Loucy (cell line): Measurements from ENCODE around the gene DTNB.

Experiments
- CTCF ChIP-seq: fragments of 200-600 bp; sonication (generic); conservative IDR thresholded peaks from 2 replicates; pipeline ENCODE4 v1.5.1; 2014; ENCODE audit warnings: mild to moderate bottlenecking, antibody characterized with exemption, low read length
- EZH2phosphoT487 ChIP-seq: fragments of 200-600 bp; IDR thresholded peaks from 2 replicates; pipeline ENCODE4 v1.6.1; 2018; ENCODE audit warnings: antibody characterized with exemption, mild to moderate bottlenecking, moderate library complexity, borderline replicate concordance

DNA sequence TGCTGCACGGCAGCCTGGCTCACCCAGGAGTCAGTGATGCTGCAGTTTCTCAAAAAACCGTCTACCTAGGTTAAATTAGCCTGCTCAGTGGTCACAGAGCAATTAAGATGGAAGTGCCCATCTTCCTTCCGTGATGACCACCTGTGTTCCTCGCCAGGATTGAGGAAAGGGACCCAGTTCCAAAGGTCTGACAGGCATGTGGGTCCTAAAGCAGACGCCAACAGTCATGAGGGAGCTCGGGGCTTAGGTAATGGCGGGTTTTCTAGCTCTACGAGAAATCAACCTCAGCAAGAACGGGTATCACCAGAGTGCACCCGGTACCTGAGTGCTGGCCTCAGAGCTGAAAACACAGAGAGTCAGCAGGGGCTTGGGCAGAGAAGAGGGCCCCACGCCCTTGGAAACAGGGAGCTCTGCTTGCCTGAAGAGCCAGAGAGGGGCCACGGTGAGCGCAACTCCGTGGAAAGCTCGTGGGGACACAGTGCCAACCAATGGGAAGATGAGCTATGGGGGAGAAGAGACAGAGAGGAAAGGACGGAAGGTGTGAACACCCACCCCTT is 297.3 kb downstream of the DTNB start:
- TF ChIP-seq EZH2phosphoT487 (no peak), CTCF (no peak)
